AG09309 (cell line): ENCODE results near the gene FRRS1.

Source experiments
- DNase-seq: peaks from one replicate; pipeline ENCODE4 v3.0.0-alpha.2; 2010; ENCODE audit warnings: low read depth
- H3K4me3 ChIP-seq: 2 replicates; pipeline ENCODE4 v1.5.1; 2011; ENCODE audit warnings: mild to moderate bottlenecking, low read depth, low read length, moderate library complexity; ENCODE audit not compliant: control insufficient read depth
- TF ChIP-seq, protein P1 (sequence below): IDR thresholded peaks from 2 replicates; pipeline ENCODE4 v1.5.1; 2011; ENCODE audit warnings: mild to moderate bottlenecking, low read depth, low read length, inconsistent platforms; ENCODE audit not compliant: insufficient read depth, control insufficient read depth; ENCODE audit errors: missing control alignments

Gene FRRS1

DNA sequence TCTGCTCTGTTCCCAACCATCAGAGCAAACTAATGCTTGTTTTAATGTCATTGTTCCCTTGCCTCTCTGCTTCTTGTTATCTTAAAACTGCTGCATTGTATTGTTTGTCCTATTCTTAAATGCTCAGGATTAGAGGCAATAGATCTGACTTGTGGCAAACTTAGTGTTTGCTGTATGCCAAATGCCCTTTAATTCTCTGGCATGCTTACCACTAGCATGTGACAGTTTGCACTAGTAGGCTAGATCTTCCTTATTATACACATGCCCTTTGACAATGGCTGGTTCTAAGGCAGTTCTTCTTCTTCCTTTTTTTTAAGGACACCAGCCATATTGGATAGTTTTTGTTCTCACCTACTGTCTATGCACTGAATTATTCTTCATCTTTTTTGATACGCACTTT lies 90.4 kb downstream of the FRRS1 start:
- TF ChIP-seq, protein P1, sequence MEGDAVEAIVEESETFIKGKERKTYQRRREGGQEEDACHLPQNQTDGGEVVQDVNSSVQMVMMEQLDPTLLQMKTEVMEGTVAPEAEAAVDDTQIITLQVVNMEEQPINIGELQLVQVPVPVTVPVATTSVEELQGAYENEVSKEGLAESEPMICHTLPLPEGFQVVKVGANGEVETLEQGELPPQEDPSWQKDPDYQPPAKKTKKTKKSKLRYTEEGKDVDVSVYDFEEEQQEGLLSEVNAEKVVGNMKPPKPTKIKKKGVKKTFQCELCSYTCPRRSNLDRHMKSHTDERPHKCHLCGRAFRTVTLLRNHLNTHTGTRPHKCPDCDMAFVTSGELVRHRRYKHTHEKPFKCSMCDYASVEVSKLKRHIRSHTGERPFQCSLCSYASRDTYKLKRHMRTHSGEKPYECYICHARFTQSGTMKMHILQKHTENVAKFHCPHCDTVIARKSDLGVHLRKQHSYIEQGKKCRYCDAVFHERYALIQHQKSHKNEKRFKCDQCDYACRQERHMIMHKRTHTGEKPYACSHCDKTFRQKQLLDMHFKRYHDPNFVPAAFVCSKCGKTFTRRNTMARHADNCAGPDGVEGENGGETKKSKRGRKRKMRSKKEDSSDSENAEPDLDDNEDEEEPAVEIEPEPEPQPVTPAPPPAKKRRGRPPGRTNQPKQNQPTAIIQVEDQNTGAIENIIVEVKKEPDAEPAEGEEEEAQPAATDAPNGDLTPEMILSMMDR = no peak
- DNase-seq = no peak
- no peak overlapping the region for H3K4me3 ChIP-seq

DNA sequence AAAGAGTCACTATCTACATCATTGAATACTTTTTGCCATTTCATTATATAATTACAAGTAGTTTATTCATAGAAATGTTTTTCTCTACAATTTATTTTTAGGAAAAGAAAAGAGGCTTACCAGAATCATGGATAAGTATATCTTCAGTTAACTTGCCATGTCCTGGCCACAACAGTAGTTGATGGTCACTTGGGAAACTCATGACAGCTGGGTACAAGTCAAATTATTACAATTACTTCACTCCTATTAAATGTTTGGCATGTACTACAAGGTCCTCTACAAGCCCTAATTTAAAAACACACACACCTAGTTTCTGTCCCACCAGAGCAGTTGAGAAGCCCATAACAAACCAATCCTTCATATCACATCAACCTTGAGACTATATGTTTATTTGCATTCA lies 91.1 kb downstream of the FRRS1 start:
- TF ChIP-seq, protein P1 = no peak
- H3K4me3 ChIP-seq = no peak overlapping the region
- no peak for DNase-seq

DNA sequence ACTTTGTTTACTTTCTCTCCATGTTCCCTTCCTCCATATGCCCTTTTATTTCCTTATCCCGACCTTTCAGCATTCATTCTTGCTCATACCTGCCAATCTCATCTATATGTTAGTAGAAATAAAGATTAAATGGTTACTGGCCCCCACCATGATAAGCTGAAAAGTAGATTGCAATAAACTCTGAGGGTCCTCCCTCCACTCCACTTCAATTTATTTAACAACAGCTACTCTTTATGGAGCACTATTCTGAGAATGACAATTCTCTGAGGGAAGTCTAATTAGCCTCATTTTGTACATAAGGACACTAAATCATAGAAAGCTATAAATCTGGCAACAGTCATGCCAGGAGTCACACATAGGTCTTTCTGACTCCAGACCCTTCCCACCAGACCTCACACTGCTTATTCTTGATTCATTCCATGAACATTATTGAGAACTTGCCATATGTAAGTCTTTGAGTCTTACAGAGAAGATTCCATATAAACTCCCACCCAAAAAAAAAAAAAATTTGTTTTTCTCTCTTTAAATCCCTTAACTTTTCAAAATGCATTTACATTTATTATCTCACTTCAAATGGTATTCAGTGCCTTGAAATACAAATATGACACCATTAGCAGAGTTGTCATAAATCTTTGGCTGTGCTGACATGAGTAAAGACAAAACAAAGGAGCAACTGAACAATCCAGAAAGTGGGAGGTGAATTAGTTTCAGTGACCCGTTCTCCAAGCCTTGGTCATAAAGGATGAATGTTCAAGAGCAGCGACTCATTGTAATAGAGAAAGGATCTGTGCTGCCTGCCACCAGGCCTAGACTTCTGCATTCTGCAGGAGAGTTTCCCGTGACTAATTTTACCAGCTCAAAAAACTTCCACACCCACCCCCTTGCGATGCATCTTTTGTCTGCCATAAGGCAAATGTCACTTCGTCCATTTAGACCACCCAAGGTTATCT lies 92.0 kb downstream of the FRRS1 start:
- DNase-seq = no peak
- TF ChIP-seq, protein P1 = no peak
- no peak overlapping the region for H3K4me3 ChIP-seq

DNA sequence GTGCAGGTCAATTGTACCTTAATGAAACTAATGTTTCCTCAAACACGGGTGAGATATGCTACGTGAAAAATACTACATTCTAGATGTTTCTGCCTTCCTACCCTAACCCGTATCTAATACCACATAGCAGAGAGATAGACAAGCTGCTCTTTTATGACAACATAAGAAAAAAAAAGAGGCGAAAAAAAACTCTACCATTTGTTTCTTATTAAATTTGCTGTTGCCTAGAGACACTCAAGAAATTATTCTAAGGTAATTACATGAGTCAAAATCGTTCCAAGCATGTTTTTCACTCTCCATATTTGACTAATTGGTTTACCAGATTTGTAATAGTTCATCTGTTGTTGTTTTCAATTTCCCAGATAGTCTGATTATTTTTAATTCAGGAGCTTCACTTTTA lies 93.1 kb downstream of the FRRS1 start:
- TF ChIP-seq, protein P1 = no peak
- H3K4me3 ChIP-seq = no peak overlapping the region
- DNase-seq = no peak

DNA sequence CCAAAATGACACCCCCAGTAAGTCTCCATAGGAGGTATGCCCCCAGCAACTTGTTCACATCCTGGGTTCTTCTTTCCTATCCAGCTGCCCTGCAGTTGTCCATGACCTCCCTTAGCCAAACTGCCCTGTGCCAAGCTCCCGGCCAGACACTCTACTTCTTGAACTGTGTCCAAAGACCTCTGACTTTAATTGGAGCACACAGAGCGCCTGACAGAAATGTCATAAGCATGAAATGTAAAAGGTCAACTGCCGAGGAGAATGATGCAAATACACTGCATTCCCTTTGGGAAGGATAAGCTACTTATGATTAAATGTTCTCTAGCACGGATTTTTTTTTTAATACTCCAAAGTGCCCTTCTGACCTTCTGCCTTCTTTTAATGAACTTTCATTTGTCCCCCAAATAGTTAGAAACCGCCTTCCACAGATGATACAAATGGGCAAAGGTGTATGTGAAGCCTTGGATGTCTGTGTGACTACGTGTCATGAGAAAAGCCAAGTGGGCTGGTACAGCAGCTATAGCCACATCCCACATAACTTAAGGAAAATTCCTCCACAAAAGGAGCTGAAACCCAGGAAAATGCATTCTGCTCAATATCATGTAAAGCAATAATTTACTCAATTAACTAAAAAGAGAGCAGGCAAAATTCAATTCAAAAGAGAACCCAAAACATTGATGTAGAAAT lies 93.8 kb downstream of the FRRS1 start:
- no peak for DNase-seq
- TF ChIP-seq, protein P1 = no peak
- no peak overlapping the region for H3K4me3 ChIP-seq

DNA sequence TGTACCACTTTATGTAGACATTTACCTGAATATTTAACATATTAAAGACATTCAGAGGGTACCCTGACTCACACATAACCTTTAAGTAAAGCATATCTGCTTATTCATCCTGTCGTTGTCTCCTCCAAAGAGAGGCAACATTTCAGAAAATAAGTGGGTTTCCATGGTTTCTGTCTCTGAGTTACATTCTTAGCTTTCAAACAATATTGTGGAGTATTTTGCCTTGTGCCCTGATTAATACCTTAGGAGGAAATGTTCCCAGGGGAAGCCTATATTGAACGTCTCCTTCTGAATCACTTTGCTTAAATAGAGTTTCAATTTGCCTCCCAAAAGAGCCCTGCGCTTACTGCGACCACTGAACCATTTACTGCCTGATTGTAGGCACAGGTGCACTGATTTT lies 94.4 kb downstream of the FRRS1 start:
- H3K4me3 ChIP-seq = no peak overlapping the region
- no peak for DNase-seq
- TF ChIP-seq, protein P1 = no peak
